ENCODE data around the gene NT5DC4.

- TF ChIP-seq EZH2 (IDR thresholded peaks at IDR 0.05; ENCODE audit: borderline replicate concordance, low read depth, low read length, poor library complexity, severe bottlenecking), result no peak
- TF ChIP-seq CTCF (conservative IDR thresholded peaks at IDR 0.05; ENCODE audit: low read depth, low read length), result no peak
Observed at GRCh38 chr2:112772911-112773475, 52.2 kb downstream of the NT5DC4 start.
